Occipital lobe (tissue), 2 donors: ENCODE results near the gene FNDC11. TPM values are rescaled to one million over a fixed set of nuclear protein-coding genes. Genes with fewer than 3 reads are reported as not detected.

Experiments
- DNase-seq: peaks from one replicate; lab custom pipeline; 2025; lab: John Stamatoyannopoulos, UW
- total RNA-seq: library from RNA; depleted of rRNA; stranded (reverse); fragments of >200 nt; gene quantifications from one replicate; pipeline ENCODE4 v1.2.3, GENCODE V29; 2014

The FNDC11 gene
- total RNA-seq, 1 donor from 2014 or later = 4.1 TPM

DNA sequence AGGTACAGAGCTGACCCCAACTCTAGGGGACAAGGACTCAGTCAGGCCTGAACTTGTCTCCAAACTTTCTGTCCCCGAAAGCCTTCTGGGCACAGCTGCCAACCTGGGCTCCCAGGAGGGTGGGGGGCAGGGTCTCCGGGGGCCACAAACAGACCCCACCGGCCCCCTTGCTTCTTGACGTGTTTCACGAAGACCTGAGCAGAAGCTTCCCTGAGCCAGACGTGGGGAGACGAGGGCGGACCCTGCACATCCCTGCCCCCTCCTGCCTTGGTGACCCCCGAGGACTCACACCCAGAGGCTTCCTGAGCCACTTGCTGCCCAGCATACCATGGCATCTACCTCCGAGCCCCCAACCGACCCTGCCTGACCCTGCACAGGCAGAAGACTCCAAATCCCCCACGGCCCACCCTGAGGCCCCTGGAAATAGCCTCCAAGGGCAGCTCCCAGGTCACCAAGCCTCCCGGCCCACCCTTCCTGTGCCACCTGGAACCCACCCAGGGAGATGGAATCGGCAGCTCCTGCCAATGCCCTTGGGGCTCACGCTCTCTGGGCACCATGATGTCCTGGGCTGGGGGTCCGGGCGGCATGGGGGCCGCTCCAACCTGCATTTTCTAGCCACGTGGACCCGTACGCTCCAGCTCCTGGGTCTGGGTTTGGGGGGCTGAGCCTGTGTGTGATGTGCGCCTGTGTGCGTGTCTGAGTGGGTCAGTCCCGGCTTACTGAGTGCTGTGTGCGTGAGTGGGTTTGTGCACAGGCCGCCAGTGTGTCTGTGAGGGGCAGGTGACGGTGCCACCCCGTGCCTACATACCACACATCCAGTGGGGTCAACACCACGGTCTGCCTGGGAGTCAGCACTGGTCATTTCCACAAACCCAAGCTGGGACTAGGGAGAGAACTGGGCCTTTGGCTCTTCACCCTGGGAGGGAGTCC lies 14.3 kb upstream of the FNDC11 start:
- no peak for DNase-seq

DNA sequence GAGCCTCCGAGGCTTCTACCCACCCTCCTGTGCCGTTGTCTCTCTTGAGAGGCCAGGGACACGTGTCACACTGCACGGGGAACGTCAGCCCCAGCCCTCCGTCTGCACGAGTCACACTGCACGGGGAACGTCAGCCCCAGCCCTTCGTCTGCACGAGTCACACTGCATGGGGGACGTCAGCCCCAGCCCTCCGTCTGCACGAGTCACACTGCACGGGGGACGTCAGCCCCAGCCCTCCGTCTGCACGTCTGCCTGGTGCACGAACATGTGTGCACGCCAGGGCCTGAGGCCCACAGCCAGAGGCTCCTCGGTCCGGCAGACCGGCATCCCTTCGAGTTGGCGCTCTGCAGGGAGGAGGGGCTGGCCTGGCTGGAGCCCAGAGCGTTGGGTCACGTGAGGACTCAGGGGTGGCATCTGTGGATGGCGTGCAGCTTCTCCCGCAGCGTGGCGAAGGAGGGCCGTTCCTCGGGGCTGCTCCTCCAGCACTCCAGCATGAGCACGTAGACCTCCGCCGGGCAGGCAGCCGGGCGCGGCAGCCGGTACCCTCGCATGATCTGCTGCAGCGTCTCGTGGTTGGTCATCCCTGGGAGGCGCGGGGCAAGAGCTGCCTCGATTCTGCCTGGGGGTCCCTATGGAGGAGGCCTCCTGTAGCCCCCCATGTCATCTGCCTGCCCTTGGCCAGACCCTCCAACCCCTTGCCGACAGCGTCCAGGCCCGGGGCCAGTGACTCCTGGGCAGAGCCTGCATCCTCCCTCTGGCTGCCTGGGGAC lies 13.4 kb upstream of the FNDC11 start:
- no peak for DNase-seq

DNA sequence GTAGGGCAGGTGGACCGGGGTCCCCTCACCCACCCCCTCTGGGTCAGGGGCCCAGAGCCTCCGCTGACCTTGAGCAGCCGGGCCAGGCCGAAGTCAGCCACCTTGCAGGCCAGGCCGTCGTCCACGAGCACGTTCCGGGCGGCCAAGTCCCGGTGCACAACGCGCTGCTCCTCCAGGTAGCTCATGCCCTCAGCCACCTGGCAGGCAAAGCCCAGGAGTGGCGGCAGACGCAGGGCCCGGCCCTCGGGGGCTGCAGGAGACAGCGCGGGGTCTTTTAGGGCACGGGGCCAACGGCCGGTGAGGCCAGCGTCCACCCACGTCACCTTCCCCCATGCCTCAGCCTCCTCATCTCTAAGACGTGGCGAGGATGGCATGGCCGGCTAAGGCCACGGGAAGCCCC lies 12.6 kb upstream of the FNDC11 start:
- DNase-seq = no peak

DNA sequence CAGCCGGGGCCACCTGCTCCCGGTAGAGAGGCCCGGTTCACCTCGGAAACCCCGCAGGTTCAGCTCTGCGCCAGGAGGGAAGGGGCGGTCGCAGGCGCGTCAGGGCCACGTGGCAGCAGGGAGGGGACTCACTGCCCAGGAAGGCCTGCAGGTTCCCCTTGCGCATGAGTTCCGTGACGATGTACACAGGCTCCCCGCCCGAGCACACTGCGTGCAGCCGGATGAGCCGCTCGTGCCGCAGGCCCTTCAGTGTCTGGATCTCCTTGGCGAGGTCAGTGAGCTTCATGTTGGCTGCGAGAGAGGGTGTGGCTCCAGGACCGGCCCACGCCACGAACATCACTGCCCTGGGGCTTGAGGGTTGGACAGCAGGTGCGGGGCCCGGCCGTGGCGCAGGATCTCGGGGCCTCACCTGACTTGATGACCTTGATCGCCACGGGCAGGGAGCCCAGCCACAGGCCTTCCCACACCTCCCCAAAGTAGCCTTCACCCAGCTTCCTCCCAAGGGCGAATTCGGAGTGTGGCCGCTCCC lies 11.9 kb upstream of the FNDC11 start:
- DNase-seq = no peak

DNA sequence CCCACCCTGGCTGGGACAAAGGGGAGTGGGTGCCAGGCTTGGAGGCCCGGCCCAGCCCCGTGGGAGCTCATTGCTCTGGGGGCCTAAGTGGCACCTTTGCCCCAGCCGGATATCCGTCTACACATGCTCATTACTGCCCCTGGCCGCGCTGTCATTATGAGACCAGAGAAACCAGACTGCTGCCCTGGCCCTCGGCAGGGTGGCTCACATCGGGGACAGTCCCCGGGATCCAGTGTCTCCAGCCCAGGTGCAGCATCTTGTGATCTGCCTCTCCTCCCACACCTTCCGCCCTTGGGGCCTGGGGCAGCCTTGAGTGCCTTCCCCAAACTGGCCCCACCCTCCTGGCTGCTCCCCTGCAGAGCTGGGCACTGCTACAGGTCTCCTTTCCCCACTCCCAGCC lies 11.3 kb upstream of the FNDC11 start:
- no peak for DNase-seq

DNA sequence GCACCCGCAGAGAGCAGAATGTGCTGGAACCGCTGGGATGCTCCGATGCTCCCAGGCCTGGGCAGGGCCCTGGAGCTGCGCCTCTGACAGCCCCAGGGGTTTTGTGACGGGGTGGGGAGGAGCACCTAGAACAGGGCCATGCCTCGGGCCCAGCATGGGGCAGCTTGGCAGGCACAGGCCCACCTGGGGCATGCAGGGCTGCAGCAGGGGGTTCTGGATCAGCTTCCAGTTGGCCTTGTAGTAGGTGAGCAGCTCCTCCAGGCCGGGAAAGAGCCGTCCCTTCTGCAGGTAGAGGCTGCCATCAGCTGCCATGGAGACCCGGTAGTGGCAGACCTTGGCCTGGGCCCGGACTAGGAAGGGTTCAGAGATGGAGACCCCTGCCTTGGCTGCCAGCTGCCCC lies 10.8 kb upstream of the FNDC11 start:
- DNase-seq = no peak

DNA sequence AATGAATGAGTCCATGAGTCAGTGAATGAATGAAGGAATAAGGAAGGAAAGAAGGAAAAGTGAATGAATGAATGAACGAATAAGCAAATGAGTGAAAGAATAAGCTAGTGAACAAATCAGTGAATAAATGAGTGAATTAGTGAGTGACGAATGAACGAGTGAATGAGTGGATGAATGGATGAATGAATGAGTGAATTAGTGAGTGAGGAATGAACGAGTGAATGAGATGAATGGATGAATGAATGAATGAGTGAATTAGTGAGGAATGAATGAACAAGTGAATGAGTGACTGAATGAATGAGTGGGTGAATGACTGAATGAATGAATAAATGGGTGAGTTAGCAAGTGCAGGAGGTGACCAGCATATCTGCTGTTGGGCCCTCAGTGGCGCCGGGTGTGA lies 10.2 kb upstream of the FNDC11 start:
- DNase-seq = no peak

DNA sequence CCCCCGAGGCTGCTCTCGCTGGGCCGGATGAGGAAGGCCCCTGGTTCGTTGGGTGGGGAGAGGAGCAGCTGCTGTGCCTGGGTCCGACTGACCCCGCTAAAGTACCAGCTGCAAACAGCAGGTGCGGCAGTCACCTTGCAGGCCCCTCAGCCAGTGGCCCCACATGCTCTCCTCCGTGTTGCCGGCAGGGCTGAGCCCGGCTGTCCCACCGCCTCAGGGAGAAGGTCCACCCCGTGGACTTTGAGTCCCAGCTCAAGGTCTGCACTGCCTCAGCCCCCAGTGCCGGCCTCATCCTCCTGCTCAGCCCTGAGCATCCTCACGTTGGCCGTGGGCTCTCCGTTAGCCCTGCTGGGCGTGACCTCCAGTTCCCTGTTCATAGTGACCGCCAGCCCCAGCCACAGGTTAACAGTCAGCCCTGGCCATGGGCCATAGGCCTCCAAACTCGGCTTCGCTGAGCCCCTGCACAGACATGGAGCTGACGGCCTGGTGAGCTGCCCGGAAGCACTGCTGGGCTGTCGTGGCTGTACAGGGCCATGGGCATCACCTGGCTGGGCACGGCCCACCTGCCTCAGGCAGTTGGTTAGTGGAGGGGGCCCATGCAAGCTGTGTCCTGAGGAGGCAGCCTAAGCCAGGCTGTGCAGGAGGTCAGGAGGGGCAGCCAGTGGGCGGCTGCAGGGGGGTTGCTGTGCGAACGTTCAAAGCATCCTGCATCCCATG lies 9.6 kb upstream of the FNDC11 start:
- no peak for DNase-seq

DNA sequence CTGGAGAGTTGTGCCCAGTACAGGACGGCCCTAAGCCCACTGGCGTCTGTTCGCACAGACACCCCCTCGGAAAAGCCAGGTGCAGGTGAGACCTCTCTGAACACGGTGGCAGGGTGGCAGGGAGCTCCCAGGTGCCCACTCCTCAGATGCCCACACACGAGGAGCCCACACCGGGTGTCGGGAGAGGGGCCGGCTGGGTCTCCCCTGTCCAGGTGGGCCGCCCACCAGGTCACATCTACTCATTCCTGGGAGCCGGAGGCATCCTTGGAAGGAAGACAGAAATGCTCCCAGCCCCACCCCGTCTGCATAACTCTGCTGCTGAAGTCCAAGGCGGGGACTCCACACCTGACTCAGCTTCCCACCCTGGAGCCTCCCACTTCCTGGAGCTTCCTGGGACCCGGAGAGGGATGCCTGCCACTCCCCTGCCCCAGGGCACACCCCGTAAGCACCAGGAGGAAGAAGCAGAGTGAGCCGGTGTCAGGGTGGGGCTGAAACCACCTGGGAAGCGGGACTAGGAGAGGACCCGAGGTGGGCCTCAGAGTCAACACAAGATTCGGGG lies 8.9 kb upstream of the FNDC11 start:
- no peak for DNase-seq

DNA sequence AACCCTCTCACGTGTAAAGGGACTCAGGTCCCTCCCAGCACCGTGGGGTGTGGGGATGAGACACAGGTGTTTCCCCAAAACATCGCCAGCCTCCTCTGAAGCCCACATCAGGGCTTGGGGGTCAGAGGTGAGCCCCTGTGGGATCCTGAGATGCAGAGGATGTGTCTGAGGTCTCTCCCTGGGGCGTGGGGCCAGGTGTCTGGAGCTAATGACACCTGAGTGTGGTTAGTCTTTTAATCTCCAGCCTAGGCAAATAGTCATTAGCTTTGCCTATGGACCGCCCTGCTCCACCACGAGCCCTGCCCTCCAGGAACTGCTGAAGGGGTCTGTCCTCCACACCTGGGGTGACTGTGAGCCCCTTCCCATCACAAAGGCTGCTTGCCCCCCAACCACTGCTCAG lies 8.1 kb upstream of the FNDC11 start:
- no peak for DNase-seq

DNA sequence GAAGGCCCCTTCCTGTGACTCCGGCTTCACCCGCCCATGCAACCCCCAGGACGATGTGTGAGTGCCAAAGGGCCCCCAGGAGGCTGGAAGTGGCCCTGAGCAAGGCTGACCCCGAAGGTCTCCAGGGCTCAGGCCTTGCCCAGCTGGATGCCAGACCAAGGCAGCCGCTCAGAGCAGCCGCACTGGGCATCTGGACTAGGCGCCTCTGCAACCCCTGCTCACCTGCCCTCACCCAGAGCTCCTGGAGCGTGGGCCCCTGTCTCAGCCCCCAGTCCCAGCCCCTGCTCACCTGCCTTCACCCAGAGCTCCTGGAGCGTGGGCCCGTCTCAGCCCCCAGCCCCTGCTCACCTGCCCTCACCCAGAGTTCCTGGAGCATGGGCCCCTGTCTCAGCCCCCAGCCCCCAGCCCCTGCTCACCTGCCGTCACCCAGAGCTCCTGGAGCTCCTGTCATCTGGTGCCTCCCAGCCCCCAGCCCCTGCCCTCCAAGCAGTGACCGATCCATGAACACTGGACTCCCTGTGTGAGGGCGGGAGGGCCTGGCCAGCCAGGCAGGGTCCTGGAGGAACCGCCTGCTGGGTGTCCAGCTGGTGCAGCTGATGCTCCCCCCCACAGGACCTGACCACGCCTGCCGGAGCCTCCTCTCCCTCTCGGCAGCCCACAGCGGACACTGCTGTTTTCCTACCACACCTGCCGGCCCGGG lies 7.6 kb upstream of the FNDC11 start:
- DNase-seq = no peak

DNA sequence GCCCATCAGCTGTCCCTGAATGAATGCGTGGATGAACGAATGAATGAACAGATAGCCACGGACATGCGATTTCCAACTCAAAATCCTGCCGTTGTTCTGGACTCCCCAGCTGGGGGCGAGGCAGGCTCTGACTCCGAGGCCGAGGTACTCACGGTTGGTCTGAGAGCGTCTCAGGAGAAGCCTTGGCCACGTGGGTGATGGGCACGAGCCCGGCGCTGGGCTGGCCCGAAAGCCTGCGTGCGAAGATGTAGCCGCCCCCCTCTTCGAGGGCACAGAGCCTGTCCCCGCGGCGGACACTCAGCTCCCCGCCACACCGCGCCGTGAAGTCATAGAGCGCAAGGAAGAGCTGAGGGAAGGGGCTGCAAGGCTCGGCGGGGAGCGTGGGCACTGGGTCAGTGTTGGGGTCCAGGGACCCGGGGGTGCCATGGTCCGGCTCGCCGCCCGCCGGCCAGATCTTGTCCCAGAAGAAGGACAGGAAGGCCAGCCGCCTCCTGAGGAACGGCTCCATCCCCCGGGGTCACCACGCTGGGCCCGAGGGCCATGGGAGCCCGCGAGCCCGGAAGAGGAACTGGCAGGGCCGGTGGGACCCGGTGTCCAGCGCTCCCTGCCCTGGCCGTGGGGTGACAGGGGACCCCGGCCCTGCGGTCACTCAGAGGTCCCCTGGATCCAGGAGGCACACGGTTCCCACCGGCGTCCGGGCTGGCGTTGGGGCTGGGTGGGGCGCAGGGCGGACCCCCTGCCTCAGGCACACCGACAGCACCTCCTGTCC lies 6.8 kb upstream of the FNDC11 start:
- no peak for DNase-seq

DNA sequence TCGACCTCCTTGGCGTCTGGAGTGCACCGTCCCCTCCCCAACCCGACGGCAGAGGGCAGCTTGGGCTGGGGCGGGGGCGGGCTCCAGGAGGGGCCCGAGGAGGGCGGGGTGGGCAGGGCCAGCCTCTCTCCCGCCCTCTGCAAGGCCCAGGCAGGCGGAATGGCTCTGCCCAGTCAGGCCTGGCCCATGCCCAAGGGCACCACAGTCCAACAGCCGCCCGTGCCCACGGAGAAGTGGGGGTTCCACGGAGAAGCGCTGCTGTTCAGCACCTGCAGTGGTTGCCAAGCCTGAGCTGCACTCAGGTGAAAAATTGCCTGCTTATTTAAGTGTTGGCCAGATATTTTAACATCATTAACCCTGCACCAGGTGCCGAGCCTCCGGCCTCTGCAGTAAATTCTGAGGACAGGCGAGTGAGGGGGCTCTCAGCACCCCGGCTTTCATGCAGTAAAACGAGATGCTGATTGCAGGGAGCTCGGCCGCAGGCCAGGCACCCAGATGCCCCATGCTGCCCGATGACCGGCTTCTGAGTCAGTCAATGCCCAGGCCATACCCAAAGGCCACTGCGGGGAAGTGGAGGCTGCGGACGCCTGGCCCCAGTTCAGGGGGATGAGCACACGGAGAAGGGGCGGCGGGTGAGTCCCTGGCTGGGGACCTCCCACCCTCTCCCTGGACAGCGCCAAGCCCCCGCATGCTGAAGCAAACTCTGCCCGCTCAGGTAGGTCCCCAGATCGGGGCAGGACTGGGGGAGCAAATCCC lies 6.1 kb upstream of the FNDC11 start, which contains the start of gene SRMS:
Gene SRMS (minus strand): TSS at position 25 of the 756 bp plus-strand sequence. CDS start 286 bp downstream, outside the sequence.
- DNase-seq = no peak

DNA sequence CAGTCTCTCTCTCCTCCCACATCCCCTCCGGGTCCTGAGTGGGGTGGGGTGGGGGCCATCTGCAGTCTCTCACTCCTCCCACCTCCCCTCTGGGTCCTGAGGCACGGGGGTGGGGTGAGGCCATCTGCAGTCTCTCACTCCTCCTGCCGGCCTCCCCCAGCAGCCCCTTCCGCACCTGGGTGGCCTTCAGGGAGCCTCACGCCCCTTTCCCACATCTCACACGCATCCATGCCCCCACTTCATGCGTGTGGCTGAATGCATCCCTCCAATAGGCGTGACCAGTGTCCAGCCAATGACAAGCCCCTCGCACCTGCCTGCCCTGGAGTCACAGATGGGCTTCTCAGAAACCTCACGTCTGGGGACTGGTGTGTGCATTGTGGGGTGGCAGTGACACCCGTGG lies 5.4 kb upstream of the FNDC11 start:
- DNase-seq = no peak

DNA sequence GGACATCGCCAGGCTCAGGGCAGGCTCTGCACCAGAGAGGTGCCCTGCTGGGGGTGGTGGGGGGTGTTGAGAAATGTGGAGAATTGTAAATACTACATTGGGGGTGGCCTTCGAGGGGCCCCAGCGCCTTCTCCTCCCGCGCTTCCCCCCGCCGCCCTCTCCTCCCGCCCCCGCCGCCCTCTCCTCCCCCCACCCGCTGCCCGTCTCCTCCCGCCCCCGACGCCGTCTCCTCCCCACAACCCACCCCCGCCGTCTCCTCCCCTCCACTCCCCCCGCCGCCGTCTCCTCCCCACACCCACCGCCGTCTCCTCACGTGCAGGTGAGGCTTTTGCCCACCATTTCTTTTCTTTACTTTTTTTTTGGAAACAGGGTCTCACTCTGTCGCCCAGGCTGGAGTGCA lies 4.9 kb upstream of the FNDC11 start:
- DNase-seq = no peak

DNA sequence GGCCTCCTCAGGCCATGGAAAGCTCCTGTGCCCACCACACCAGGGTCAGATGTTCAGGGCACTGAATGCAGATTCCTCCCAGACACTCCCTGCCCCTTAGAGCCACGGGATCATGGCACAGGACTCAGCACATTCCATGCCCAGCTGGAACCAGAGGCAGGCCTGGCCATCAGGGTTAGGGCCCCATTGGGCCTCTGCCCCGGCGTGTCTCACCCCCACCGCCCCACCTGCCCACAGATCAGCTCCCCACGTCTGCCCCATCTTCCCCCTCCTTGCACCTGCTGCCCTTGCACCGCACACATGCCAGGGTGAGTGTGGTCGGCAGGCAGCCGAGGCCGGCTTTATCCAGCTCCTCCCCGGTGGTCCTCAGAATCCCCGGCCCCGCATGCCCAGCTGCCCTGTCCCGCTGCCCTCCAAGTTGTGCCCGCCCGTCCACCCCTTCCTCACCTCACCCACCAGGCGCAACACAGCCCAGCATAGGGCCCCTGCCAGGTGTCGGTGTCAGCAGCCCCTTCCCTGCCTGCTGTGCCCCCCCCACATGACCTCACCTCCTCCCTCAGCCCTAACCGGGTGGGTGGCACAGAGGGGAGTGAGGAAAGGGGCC lies 4.2 kb upstream of the FNDC11 start:
- no peak for DNase-seq

DNA sequence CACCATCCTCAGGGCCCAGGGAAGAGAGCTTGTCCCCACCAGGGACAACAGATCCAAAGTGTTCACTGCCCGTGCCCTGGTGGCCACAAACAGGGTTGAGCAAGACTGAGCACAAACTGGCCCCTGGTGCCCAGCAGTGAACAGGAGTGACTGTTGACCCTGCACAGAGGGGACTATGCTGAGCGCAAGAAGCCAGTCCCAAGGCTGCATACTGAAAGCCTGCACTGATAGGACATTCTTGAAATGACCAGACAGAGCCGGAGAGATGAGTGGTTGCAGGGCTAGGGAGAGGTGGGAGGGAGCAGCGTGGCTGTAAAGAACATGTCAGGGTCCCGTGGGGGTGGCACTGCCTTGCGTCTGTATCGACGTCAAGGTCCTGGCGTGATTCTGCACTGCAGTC lies 2.9 kb upstream of the FNDC11 start:
- DNase-seq = no peak

DNA sequence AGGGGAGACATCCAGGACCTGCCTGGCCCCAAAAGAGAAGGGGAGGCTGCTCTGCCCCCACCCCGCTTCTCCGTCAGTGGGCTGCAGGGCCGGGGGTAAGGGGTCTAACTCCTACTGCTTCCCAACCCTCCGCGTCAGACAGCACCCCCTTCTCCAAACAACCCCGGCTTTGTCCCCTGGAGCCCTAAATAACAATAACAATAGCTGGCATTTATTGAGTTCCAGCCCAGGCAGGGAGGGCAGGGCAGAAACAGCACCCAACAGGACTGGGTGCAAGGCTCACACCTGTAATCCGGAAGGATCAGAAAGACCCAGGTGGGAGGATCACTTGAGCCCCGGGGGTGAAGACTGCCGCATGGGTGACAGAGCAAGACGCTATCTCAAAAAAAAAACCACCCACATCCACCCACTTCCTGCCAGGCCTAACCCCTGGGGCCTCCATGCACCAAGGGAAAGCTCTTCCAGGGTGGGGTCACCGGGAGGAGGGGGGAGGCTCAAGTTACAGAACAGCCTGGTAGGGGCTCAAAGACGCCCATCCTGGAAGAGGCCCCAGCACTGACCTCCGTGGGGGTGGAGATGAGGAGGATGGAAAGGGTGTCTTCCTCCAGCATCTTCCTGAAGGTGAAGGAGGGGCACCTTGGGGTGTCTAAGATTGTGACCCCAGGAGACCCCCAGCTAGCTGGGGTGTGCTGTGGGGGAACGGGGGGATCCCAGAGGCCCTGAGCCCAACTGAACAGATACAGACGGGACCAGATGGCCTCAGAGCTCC lies 1.3 kb upstream of the FNDC11 start:
- DNase-seq = no peak
